ENCODE measurements around the gene ADRA2C. TPM values are rescaled to one million over a fixed set of nuclear protein-coding genes. Genes with fewer than 3 reads are reported as not detected.
A peak's percentile ranks its signal among the peaks of the same experiment; 100 is the strongest.

Gene ADRA2C
- total and polyA plus RNA-seq, 11 donors = 3.4 to 7.7 (median 5.0) TPM

GRCh38 chr4:3781997-3782930, 16.1 kb downstream of the ADRA2C start:
- no peaks in the 10 kb centered on the region for H3K4me1 ChIP-seq
- no peak for TF ChIP-seq POLR2A (IDR thresholded peaks at IDR 0.05)
- no peak overlapping the region for H3K27ac ChIP-seq
- no peak for ATAC-seq
- DNase-seq = no peak
- H3K4me3 ChIP-seq = no peak overlapping the region
- intact Hi-C loops (cut with DNase I) = loop anchor here in 1 of 10 donors (10.0 kb wide), 1 partner anchor 93 kb away; no protein-coding TSS in a partner anchor
- no peaks in the 10 kb centered on the region for H3K36me3 ChIP-seq
- H3K9me3 ChIP-seq = peaks cover 0 to 11% (median 0%) of the 10 kb centered on the region in 12 donors
- H3K27me3 ChIP-seq = peaks cover 0 to 50% (median 14%) of the 10 kb centered on the region in 9 donors
- WGBS, 4 donors = 73 to 83% (median 77%) methylated on average over 10 to 25 of the region's 25 CpGs

- peaks cover 0 to 50% (median 14%) of the 10 kb centered on the region in 9 donors for H3K27me3 ChIP-seq
- 37 to 43% (median 41%) methylated on average over 24 to 27 of the region's 27 CpGs for WGBS, 4 donors
- intact Hi-C loops (cut with DNase I) = loop anchor here in 1 of 10 donors (10.0 kb wide), 1 partner anchor 91 kb away; no protein-coding TSS in a partner anchor
Measured at GRCh38 chr4:3783693-3784306, 17.6 kb downstream of the ADRA2C start.

GRCh38 chr4:3784454-3785291, 18.5 kb downstream of the ADRA2C start:
- 70 to 76% (median 73%) methylated on average over 19 to 23 of the region's 23 CpGs for WGBS, 4 donors
- H3K27ac ChIP-seq = no peak overlapping the region
- intact Hi-C loops (cut with DNase I) = loop anchor here in 1 of 10 donors (10.0 kb wide), 1 partner anchor 90 kb away; no protein-coding TSS in a partner anchor
- ATAC-seq (no peak), DNase-seq (peak in 1 of 5 donors; percentile 36)
- no peaks in the 10 kb centered on the region for H3K36me3 ChIP-seq
- H3K4me3 ChIP-seq = no peak overlapping the region
- H3K4me1 ChIP-seq = no peaks in the 10 kb centered on the region
- no peaks in the 10 kb centered on the region for H3K9me3 ChIP-seq
- H3K27me3 ChIP-seq = peaks cover 0 to 45% (median 14%) of the 10 kb centered on the region in 9 donors
- no peak for TF ChIP-seq CTCF (IDR thresholded peaks at IDR 0.05)
- no peak for TF ChIP-seq POLR2A (IDR thresholded peaks at IDR 0.05)

More at GRCh38 chr4:3783693-3784306, 17.6 kb downstream of the ADRA2C start:
- no peaks in the 10 kb centered on the region for H3K9me3 ChIP-seq
- no peak overlapping the region for H3K27ac ChIP-seq
- TF ChIP-seq POLR2A (IDR thresholded peaks at IDR 0.05) = no peak
- TF ChIP-seq CTCF (IDR thresholded peaks at IDR 0.05) = peak in 8 of 12 donors; percentile 11 to 40 (median 23)
- DNase-seq (peak in 1 of 5 donors; percentile 56), ATAC-seq (no peak)
- H3K4me1 ChIP-seq = no peaks in the 10 kb centered on the region
- no peak overlapping the region for H3K4me3 ChIP-seq
- no peaks in the 10 kb centered on the region for H3K36me3 ChIP-seq

- Histone ChIP-seq H3K27me3 (peaks cover 0 to 40% (median 14%) of the 10 kb centered on the region in 9 donors), H3K36me3 (no peaks in the 10 kb centered on the region), H3K9me3 (no peaks in the 10 kb centered on the region), H3K27ac (no peak overlapping the region), H3K4me1 (no peaks in the 10 kb centered on the region), H3K4me3 (no peak overlapping the region)
- ATAC-seq = no peak
- intact Hi-C loops (cut with DNase I) = loop anchor here in 1 of 10 donors (10.0 kb wide), 1 partner anchor 90 kb away; no protein-coding TSS in a partner anchor
- no peak for TF ChIP-seq CTCF (IDR thresholded peaks at IDR 0.05)
- no peak for TF ChIP-seq POLR2A (IDR thresholded peaks at IDR 0.05)
- 75 to 86% (median 78%) methylated on average over 2 to 8 of the region's 8 CpGs for WGBS, 4 donors
- peak in 1 of 5 donors; percentile 33 for DNase-seq
Measured at GRCh38 chr4:3785292-3785565, 19.0 kb downstream of the ADRA2C start.
